HEK293T (cell line): ENCODE data around the gene ITGB1.

ENCODE experiments used
- FOXA1 ChIP-seq: fragments of 450-650 bp; IDR thresholded peaks from 2 replicates; pipeline ENCODE4 v1.6.1; 2016; ENCODE audit warnings: mild to moderate bottlenecking
- FOXK2 ChIP-seq: fragments of 450-650 bp; IDR thresholded peaks from 2 replicates; pipeline ENCODE4 v1.6.1; 2016; ENCODE audit warnings: mild to moderate bottlenecking
- FOXM1 ChIP-seq: fragments of 450-650 bp; IDR thresholded peaks from 2 replicates; pipeline ENCODE4 v1.6.1; 2017; ENCODE audit warnings: mild to moderate bottlenecking, borderline replicate concordance
- SUZ12 ChIP-seq: fragments of 450-650 bp; IDR thresholded peaks from 2 replicates; pipeline ENCODE4 v1.6.1; 2016; ENCODE audit warnings: mild to moderate bottlenecking
- TARDBP ChIP-seq: fragments of 450-650 bp; IDR thresholded peaks from 2 replicates; pipeline ENCODE4 v1.6.1; 2016
- ZNF384 ChIP-seq: fragments of 450-650 bp; IDR thresholded peaks from 2 replicates; pipeline ENCODE4 v1.6.1; 2016

- TF ChIP-seq TARDBP, result no peak
- no peak for TF ChIP-seq ZNF384
- no peak for TF ChIP-seq FOXK2
- no peak for TF ChIP-seq FOXM1
- no peak for TF ChIP-seq SUZ12
- TF ChIP-seq FOXA1, result no peak
Observed at GRCh38 chr10:32865170-32865569, 92.9 kb downstream of the ITGB1 start.
